Activated T-cell treated with anti-CD3 and anti-CD28 coated beads for 24 hours (primary cell): ENCODE results near the gene CADPS.

Source experiments
- DNase-seq: peaks from one replicate; pipeline ENCODE4 v3.0.0-alpha.2; 2020; ENCODE audit warnings: low read depth

The CADPS gene

GRCh38 chr3:62686503-62687294 is 188.5 kb downstream of the CADPS start:
- no peak for DNase-seq

- no peak for DNase-seq
Measured at GRCh38 chr3:62682826-62683225, 192.4 kb downstream of the CADPS start.

GRCh38 chr3:62679988-62680387 is 195.2 kb downstream of the CADPS start:
- DNase-seq, result no peak

GRCh38 chr3:62678841-62679240 is 196.4 kb downstream of the CADPS start:
- DNase-seq, result no peak

GRCh38 chr3:62677926-62678325 is 197.3 kb downstream of the CADPS start:
- no peak for DNase-seq

GRCh38 chr3:62676689-62677271 is 198.4 kb downstream of the CADPS start:
- no peak for DNase-seq

- DNase-seq, result no peak
Measured at GRCh38 chr3:62675492-62675891, 199.7 kb downstream of the CADPS start.

GRCh38 chr3:62672988-62673313 is 202.3 kb downstream of the CADPS start:
- DNase-seq, result no peak

- no peak for DNase-seq
Measured at GRCh38 chr3:62672270-62672987, 202.8 kb downstream of the CADPS start.

GRCh38 chr3:62670351-62670750 is 204.9 kb downstream of the CADPS start:
- DNase-seq, result no peak

- DNase-seq, result no peak
Measured at GRCh38 chr3:62669161-62669560, 206.1 kb downstream of the CADPS start.

- DNase-seq, result no peak
Measured at GRCh38 chr3:62667714-62668113, 207.5 kb downstream of the CADPS start.

- DNase-seq, result no peak
Measured at GRCh38 chr3:62665627-62666437, 209.4 kb downstream of the CADPS start.

GRCh38 chr3:62662677-62663076 is 212.5 kb downstream of the CADPS start:
- DNase-seq, result no peak

GRCh38 chr3:62659660-62660059 is 215.6 kb downstream of the CADPS start:
- DNase-seq, result no peak

- no peak for DNase-seq
Measured at GRCh38 chr3:62655691-62656063, 219.5 kb downstream of the CADPS start.

- DNase-seq, result no peak
Measured at GRCh38 chr3:62655056-62655690, 220.0 kb downstream of the CADPS start.

GRCh38 chr3:62653796-62654195 is 221.4 kb downstream of the CADPS start:
- no peak for DNase-seq

- no peak for DNase-seq
Measured at GRCh38 chr3:62647711-62648110, 227.5 kb downstream of the CADPS start.

GRCh38 chr3:62644493-62644892 is 230.7 kb downstream of the CADPS start:
- no peak for DNase-seq

GRCh38 chr3:62638316-62638715 is 236.9 kb downstream of the CADPS start:
- DNase-seq, result no peak

GRCh38 chr3:62636235-62636826 is 238.9 kb downstream of the CADPS start:
- no peak for DNase-seq
